ENCODE measurements around the gene CTF1. TPM values are rescaled to one million over a fixed set of nuclear protein-coding genes. Genes with fewer than 3 reads are reported as not detected.
A peak's percentile ranks its signal among the peaks of the same experiment; 100 is the strongest.
"Not testable (repeated sequence)": the region's sequence is repeated elsewhere in the genome, so short reads cannot be mapped to it uniquely, and the experiment has no call there.

CTF1 gene
- total RNA-seq, 4 donors from 2014 or later = 0.80 to 3.0 (median 2.5) TPM; not detected in 1

- no peak overlapping the region for H3K4me3 ChIP-seq (ENCODE audit: low read depth, poor library complexity, severe bottlenecking)
- 44 to 47% methylated on average over 5 of the region's 5 CpGs for WGBS, 2 donors
- peak in 1 of 2 donors; percentile 82 for DNase-seq (ENCODE audit: low spot score in 2 of 2)
- intact Hi-C loops (cut with DNase I; ENCODE audit: low total_unique reads) = no loop called here
- TF ChIP-seq POLR2A (IDR thresholded peaks at IDR 0.05) = no peak
- TF ChIP-seq, protein P1, sequence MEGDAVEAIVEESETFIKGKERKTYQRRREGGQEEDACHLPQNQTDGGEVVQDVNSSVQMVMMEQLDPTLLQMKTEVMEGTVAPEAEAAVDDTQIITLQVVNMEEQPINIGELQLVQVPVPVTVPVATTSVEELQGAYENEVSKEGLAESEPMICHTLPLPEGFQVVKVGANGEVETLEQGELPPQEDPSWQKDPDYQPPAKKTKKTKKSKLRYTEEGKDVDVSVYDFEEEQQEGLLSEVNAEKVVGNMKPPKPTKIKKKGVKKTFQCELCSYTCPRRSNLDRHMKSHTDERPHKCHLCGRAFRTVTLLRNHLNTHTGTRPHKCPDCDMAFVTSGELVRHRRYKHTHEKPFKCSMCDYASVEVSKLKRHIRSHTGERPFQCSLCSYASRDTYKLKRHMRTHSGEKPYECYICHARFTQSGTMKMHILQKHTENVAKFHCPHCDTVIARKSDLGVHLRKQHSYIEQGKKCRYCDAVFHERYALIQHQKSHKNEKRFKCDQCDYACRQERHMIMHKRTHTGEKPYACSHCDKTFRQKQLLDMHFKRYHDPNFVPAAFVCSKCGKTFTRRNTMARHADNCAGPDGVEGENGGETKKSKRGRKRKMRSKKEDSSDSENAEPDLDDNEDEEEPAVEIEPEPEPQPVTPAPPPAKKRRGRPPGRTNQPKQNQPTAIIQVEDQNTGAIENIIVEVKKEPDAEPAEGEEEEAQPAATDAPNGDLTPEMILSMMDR (IDR thresholded peaks at IDR 0.05) = no peak
Observed at GRCh38 chr16:30937692-30938091, 41.3 kb downstream of the CTF1 start.

DNA sequence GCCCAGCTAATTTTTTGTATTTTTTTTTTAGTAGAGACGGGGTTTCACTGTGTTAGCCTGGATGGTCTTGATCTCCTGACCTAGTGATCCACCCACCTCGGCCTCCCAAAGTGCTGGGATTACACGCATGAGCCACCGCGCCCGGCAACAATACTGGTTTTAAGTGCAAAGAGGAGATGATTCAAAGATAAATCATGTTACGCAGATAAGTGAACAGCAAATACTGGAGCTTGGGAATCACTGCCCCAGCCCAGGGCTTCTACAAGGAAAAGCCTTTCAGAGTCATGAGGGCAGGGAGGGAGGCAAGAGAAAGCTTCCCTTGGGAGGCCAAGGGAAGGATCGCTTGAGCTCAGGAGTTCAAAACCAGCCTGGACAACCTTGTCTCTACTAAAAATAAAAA, 43.2 kb downstream of the CTF1 start:
- intact Hi-C loops (cut with DNase I; ENCODE audit: low total_unique reads); H3K4me3 ChIP-seq (ENCODE audit: low read depth, poor library complexity, severe bottlenecking); DNase-seq (ENCODE audit: low spot score in 2 of 2): not testable (repeated sequence)
- 91 to 92% methylated on average over 8 of the region's 8 CpGs for WGBS, 2 donors

- 20 to 46% methylated on average over 5 to 14 of the region's 15 CpGs for WGBS, 2 donors
- DNase-seq (ENCODE audit: low spot score in 2 of 2) = peak in 1 of 2 donors; percentile 94
- intact Hi-C loops (cut with DNase I; ENCODE audit: low total_unique reads) = no loop called here
- TF ChIP-seq, protein P1 (IDR thresholded peaks at IDR 0.05) = peak in 1 of 3 donors; percentile 50
- no peak for TF ChIP-seq POLR2A (IDR thresholded peaks at IDR 0.05)
- no peak overlapping the region for H3K4me3 ChIP-seq (ENCODE audit: low read depth, poor library complexity, severe bottlenecking)
Observed at GRCh38 chr16:30941600-30942425, 45.4 kb downstream of the CTF1 start.

GRCh38 chr16:30942426-30942806, 46.0 kb downstream of the CTF1 start:
- 81 to 85% methylated on average over 4 of the region's 4 CpGs for WGBS, 2 donors
- intact Hi-C loops (cut with DNase I; ENCODE audit: low total_unique reads) = no loop called here
- H3K4me3 ChIP-seq (ENCODE audit: low read depth, poor library complexity, severe bottlenecking) = no peak overlapping the region
- DNase-seq (ENCODE audit: low spot score in 2 of 2) = no peak
- no peak for TF ChIP-seq POLR2A (IDR thresholded peaks at IDR 0.05)
- TF ChIP-seq, protein P1 (IDR thresholded peaks at IDR 0.05) = no peak

- intact Hi-C loops (cut with DNase I; ENCODE audit: low total_unique reads) = no loop called here
- DNase-seq (ENCODE audit: low spot score in 2 of 2) = no peak
- TF ChIP-seq, protein P1 (IDR thresholded peaks at IDR 0.05) = no peak
- TF ChIP-seq POLR2A (IDR thresholded peaks at IDR 0.05) = no peak
- H3K4me3 ChIP-seq (ENCODE audit: low read depth, poor library complexity, severe bottlenecking) = no peak overlapping the region
Observed at GRCh38 chr16:30944352-30944751, 47.9 kb downstream of the CTF1 start.

GRCh38 chr16:30946671-30947540, 50.5 kb downstream of the CTF1 start:
- no peak for TF ChIP-seq POLR2A (IDR thresholded peaks at IDR 0.05)
- TF ChIP-seq, protein P1 (IDR thresholded peaks at IDR 0.05) = no peak
- peak in 1 of 2 donors; percentile 88 for DNase-seq (ENCODE audit: low spot score in 2 of 2)
- WGBS, 2 donors = 91 to 92% methylated on average over 38 of the region's 38 CpGs

More at GRCh38 chr16:30946671-30947540, 50.5 kb downstream of the CTF1 start:
- no peak overlapping the region for H3K4me3 ChIP-seq (ENCODE audit: low read depth, poor library complexity, severe bottlenecking)
- intact Hi-C loops (cut with DNase I; ENCODE audit: low total_unique reads) = no loop called here

All from lower leg skin (tissue), 4 donors.